ENCODE measurements around the gene MBLAC1. TPM values are rescaled to one million over a fixed set of nuclear protein-coding genes. Genes with fewer than 3 reads are reported as not detected.

Gene MBLAC1
- total and polyA plus RNA-seq, 9 of the 15 experiments (the other 6 are each of a cell fraction or from before 2014, with no cell fraction given), result 0.03 to 3.1 (median 0.52) TPM

DNA sequence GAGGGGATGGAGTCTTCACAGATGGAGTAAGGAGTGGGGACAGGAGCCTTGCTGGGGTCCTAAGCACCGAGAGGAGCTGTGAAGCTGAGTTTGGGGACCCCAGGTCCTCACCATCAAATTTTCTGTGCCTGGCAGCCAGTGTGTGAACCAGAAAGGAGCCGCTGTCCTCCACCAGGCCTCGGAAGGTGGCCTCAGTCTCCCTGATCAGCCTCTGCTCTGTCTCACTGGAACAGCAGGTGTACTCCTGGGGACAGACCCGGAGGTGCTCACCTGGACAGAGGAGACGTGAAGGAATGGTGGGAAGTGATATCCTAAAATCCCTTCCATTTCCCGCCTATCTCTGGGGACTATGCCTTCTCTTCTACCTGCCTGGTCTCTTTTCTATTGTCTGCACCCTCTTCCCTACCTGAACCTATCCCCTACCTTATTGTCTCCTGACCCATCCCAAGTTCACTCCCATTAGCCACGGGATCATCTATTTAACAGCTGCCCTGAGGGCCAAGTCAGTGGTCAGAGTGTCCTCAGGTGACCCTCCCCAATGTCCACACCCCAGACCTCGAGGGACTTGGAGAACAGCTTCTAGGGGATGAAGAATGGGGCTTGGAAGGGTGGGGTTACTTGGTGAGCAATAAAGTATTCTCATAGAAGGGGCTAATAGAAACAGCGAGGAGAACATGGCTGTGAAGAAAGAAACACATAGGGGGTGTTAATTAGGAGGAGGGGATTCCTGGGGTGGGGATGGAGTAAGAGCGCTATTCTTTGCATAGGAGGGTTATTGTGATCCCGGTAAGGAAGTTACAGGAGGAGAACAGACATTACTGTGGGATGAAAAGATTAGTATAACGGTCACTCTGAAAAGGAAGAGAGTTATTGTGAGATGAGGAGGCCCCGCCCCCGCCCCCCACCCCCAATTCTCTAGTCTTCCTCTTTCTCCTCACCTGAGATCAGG is 49.6 kb downstream of the MBLAC1 start:
- BruUV-seq (replicated peaks), result no TSS peak
- Histone ChIP-seq H2AFZ (ENCODE audit: low read depth, low read length) (peak overlapping the region; percentile 79), H3K27ac (ENCODE audit: extremely low read depth, low read depth, low read length) (no peak overlapping the region), H3K27me3 (ENCODE audit: control insufficient read depth in 2 of 2, insufficient read depth in 2 of 2, low read length in 2 of 2) (no peaks in the 10 kb centered on the region), H3K4me1 (replicated peaks in 1 of 2; ENCODE audit: control insufficient read depth in 2 of 2, insufficient read depth in 2 of 2, low read length in 2 of 2) (peaks cover 7 to 39% of the 10 kb centered on the region in 2 experiments; a peak in 4 of 5 replicates), H3K9ac (ENCODE audit: insufficient read depth in 1 of 2, low read depth in 2 of 2, low read length in 2 of 2) (peak overlapping the region; percentile 29 to 92; a peak in 2 of 4 replicates), H4K20me1 (replicated peaks; ENCODE audit: control insufficient read depth, insufficient read depth, low read length) (0 out of 2 replicates have a peak, but pooled peaks cover 4% of the 10 kb centered on the region), H3K9me1 (ENCODE audit: control insufficient read depth, insufficient read depth, low read length) (no peaks in the 10 kb centered on the region), H3K9me3 (replicated peaks; ENCODE audit: control insufficient read depth, insufficient read depth, low read depth, low read length) (no peaks in the 10 kb centered on the region), H3K36me3 (ENCODE audit: control insufficient read depth, insufficient read depth, low read length) (no peaks in the 10 kb centered on the region), H3K4me2 (ENCODE audit: insufficient read depth, low read length) (peak overlapping the region; percentile 71), H3K79me2 (ENCODE audit: control insufficient read depth, insufficient read depth, low read length) (no peaks in the 10 kb centered on the region), H3K4me3 (peak overlapping the region; percentile 51)
- in situ Hi-C loops (cut with MboI) (no loop called here), intact Hi-C loops (cut with micrococcal nuclease) (no loop called here)
- peak; percentile 19 for FAIRE-seq
- peak in 1 of 4 experiments; percentile 8 for DNase-seq (ENCODE audit: extremely low read depth in 1 of 4, low spot score in 3 of 4)
- TF ChIP-seq PTRF (tag; IDR thresholded peaks at IDR 0.05) (no peak), PTTG1 (tag; IDR thresholded peaks at IDR 0.05; ENCODE audit: low read depth) (no peak), ZNF3 (CRISPR knock-in tag; IDR thresholded peaks at IDR 0.05) (no peak), PURB (CRISPR knock-in tag; IDR thresholded peaks at IDR 0.05; ENCODE audit: low read depth) (no peak)
- ATAC-seq, result no peak
- CTCF ChIA-PET (ENCODE audit: low intra/inter-chr PET ratio), result no interaction called here
- POLR2A ChIA-PET, result interaction anchor here (0.6 to 1.3 kb wide), 8 partner anchors 8 to 369 kb away, joined by 3 to 7 read pairs (median 3); partner anchors contain the start of genes GAL3ST4 and TRAPPC14
- WGBS (ENCODE audit: insufficient coverage, low coverage, missing lambda C conversion rate), result 34% methylated on average over 13 of the region's 14 CpGs
